ENCODE measurements around the gene NOVA2.

NOVA2 gene

GRCh38 chr19:46000491-46001246, 27.0 kb upstream of the NOVA2 start:
- peak; percentile 24 to 46 for DNase-seq (ENCODE audit: low read depth in 1 of 2, low spot score in 1 of 2)

GRCh38 chr19:45999653-46000121, 26.0 kb upstream of the NOVA2 start:
- DNase-seq (ENCODE audit: low read depth in 1 of 2, low spot score in 1 of 2) = no peak

GRCh38 chr19:45998834-45999233, 25.2 kb upstream of the NOVA2 start:
- DNase-seq (ENCODE audit: low read depth in 1 of 2, low spot score in 1 of 2) = no peak

- no peak for DNase-seq (ENCODE audit: low read depth in 1 of 2, low spot score in 1 of 2)
These were observed 23.3 kb upstream of the NOVA2 start for GRCh38 chr19:45996933-45997332.

- no peak for DNase-seq (ENCODE audit: low read depth in 1 of 2, low spot score in 1 of 2)
These were observed 22.2 kb upstream of the NOVA2 start for GRCh38 chr19:45995715-45996385.

- peak; percentile 91 to 97 for DNase-seq (ENCODE audit: low read depth in 1 of 2, low spot score in 1 of 2)
These were observed 21.5 kb upstream of the NOVA2 start, which contains the start of gene CCDC61 for GRCh38 chr19:45994998-45995714. TSS of gene CCDC61 (plus strand) at chr19:45995467. CDS start at chr19:46003019, 7,552 bp downstream.

GRCh38 chr19:45994456-45994997, 20.9 kb upstream of the NOVA2 start:
- DNase-seq (ENCODE audit: low read depth in 1 of 2, low spot score in 1 of 2) = no peak

GRCh38 chr19:45990113-45990728, 16.6 kb upstream of the NOVA2 start:
- DNase-seq (ENCODE audit: low read depth in 1 of 2, low spot score in 1 of 2) = no peak

GRCh38 chr19:45985321-45985720, 11.7 kb upstream of the NOVA2 start:
- DNase-seq (ENCODE audit: low read depth in 1 of 2, low spot score in 1 of 2) = no peak

DNA sequence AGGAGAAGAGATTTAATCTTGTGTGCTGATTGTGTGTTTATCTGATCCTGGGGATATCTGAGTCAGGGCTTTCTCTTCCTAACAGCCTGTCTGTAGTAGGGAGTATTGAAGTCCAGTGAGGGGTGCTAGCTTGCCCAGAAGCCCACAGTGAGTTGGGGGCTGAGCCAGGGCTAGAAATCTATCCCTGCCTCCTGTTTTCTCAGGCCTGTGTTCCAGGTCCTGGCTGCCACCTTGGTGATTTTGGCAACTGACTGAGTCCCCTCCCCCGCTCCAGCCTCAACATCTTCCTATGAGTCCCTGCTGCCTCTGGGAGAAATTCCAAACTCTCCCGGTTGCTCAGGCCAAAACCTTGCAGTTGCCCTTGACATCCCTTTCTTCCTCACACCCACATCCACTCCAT, 7.7 kb upstream of the NOVA2 start:
- no peak for DNase-seq (ENCODE audit: low read depth in 1 of 2, low spot score in 1 of 2)

DNA sequence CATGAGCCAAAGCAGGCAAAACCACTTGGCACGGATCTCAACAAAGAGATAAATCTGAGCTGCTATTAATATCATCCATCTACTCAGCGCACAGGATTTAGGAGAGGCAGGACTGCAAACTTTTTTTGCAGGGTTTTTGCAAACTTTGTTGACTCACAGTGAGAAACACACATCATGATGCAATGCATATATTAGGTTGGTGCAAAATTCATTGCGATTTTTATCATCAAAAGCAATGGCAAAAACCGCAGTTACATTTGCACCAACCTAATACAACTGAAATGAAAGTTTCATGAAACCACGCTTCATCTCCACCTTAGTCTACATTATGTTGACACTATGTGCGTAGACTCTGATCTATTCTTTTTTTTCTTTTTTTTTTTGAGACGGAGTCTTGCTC, 4.5 kb upstream of the NOVA2 start:
- DNase-seq (ENCODE audit: low read depth in 1 of 2, low spot score in 1 of 2) = no peak

- no peak for DNase-seq (ENCODE audit: low read depth in 1 of 2, low spot score in 1 of 2)
These were observed 2.5 kb upstream of the NOVA2 start for GRCh38 chr19:45976178-45976577.

GRCh38 chr19:45975306-45976070, 1.8 kb upstream of the NOVA2 start:
- DNase-seq (ENCODE audit: low read depth in 1 of 2, low spot score in 1 of 2) = no peak

DNA sequence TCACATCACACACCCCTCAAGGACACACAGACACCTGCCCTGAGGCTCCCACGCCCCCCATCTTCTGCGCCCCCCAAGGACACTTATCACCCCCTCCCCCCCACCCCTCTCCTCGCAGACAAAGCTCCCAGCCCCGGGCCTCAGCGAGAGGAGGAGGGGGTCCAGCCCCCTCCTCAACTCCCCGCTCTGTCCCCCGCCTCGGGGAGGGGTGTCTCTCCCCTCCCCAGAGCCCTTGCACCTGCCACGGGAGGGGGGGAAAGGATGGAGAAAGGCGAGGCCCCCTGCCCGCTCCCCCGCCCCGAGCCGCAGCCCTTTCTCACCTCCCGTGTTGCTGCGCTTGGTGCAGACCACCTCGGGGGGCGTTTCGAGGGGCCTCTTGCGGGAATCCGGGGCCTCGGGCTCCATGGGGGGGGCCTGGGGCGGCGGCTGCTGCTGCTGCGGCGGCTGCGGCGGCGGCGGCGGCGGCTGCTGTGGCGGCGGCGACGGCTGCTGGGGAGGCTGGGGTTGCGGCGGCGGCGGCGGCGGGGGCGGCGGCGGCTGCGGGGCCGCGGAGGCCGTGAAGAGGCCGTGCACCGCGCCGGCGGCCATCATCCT, 621 bp downstream of the NOVA2 start:
- DNase-seq (ENCODE audit: low read depth in 1 of 2, low spot score in 1 of 2) = no peak

DNA sequence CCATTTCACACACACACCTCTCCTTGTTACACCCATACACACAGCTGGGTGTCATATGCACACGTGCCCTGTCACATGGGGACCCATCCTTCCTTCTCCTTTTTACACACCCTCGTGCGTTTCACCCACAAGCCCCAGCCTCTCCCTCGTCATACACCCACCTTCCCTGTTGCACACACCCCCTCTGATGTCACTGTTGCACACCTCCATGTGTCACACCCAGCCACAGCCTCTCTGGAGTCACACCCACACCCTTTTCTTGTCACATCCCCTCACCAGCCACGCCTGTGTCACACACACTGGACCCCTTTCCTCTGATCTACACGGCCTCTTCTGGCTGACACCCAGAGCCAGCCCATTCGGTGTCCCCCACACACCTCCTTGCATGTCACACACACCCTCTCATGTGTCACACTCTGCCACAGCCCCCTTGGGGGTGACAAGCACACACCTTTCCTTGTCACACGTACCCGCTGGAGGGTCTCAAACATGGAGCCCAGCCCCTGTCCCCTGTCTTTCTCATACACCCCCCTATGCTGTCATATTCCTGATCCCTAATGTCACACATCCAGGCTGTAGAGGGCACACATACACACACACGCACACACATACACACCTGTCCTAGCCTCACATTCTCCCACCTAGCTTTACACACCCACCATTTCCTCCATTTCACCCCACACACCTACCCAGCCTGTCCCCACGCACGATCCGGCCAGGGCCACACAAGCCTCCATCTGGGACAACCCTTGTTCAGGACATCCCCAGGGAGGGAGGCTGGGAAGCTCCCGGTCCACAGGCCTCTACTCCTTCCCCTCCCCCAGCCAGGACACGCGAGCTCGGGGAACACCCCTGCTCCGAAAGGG, 1.4 kb downstream of the NOVA2 start:
- DNase-seq (ENCODE audit: low read depth in 1 of 2, low spot score in 1 of 2) = no peak

GRCh38 chr19:45971260-45971902, 2.3 kb downstream of the NOVA2 start:
- DNase-seq (ENCODE audit: low read depth in 1 of 2, low spot score in 1 of 2) = no peak

- DNase-seq (ENCODE audit: low read depth in 1 of 2, low spot score in 1 of 2) = no peak
These were observed 4.0 kb downstream of the NOVA2 start for GRCh38 chr19:45969676-45970075.

GRCh38 chr19:45968626-45969025, 5.0 kb downstream of the NOVA2 start:
- no peak for DNase-seq (ENCODE audit: low read depth in 1 of 2, low spot score in 1 of 2)

DNA sequence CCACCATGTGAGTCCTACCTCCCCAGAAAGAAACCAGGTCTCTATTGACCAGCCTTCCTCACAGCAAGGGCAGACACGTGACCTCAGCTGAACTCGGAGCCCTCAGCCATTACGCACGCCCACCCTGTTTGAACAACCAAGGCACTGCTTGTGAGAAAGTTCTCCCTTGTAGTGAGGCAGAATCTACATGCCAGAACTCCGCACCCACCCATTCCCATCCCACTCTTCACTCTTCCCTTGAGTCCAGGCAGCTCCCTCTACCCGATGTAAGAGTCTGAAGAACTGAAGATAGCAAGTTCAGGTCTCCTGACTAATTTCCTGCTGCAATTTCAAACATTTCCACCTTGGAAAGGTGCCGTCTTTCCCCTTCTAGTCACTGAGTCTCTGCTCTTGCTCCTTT, 6.4 kb downstream of the NOVA2 start:
- no peak for DNase-seq (ENCODE audit: low read depth in 1 of 2, low spot score in 1 of 2)

All from activated CD4-positive, alpha-beta T cell treated with anti-CD3 and anti-CD28 coated beads, Interleukin-2, amount 50 U/mL, for 24 hours (primary cell).